Astrocyte of the cerebellum (primary cell): ENCODE measurements around the gene ZNF451.

Source experiments
- DNase-seq: peaks from one replicate; pipeline ENCODE4 v3.0.0-alpha.2; 2011; ENCODE audit warnings: low read depth
- H3K4me3 ChIP-seq: 2 replicates; pipeline ENCODE4 v1.5.1; 2011; ENCODE audit warnings: mild to moderate bottlenecking, low read depth, low read length, moderate library complexity
- CTCF ChIP-seq: IDR thresholded peaks from 2 replicates; pipeline ENCODE4 v1.5.1; 2012; ENCODE audit warnings: low read length, low read depth, moderate library complexity, mild to moderate bottlenecking; ENCODE audit errors: missing control alignments
- in situ Hi-C: cut with HindIII; loops from 2 replicates; pipeline ENCODE4 v1.10.0; 2017; ENCODE audit warnings: low sequenced_read_pairs

ZNF451 gene

GRCh38 chr6:57143690-57144089 is 53.7 kb downstream of the ZNF451 start:
- no peak for DNase-seq
- H3K4me3 ChIP-seq = no peak overlapping the region
- TF ChIP-seq CTCF = no peak
- in situ Hi-C loops = no loop called here

GRCh38 chr6:57147401-57147800 is 57.4 kb downstream of the ZNF451 start:
- peak; percentile 32 for DNase-seq
- TF ChIP-seq CTCF = no peak
- in situ Hi-C loops = no loop called here
- no peak overlapping the region for H3K4me3 ChIP-seq

- no peak for TF ChIP-seq CTCF
- DNase-seq = no peak
- H3K4me3 ChIP-seq = no peak overlapping the region
- in situ Hi-C loops = no loop called here
Measured at GRCh38 chr6:57147955-57148858, 58.2 kb downstream of the ZNF451 start.

GRCh38 chr6:57158658-57159057 is 68.7 kb downstream of the ZNF451 start:
- DNase-seq = no peak
- in situ Hi-C loops = no loop called here
- H3K4me3 ChIP-seq = no peak overlapping the region
- TF ChIP-seq CTCF = no peak

- H3K4me3 ChIP-seq = no peak overlapping the region
- in situ Hi-C loops = no loop called here
Measured at GRCh38 chr6:57159127-57159526, 69.1 kb downstream of the ZNF451 start.

GRCh38 chr6:57162028-57162427 is 72.0 kb downstream of the ZNF451 start:
- in situ Hi-C loops = no loop called here
- TF ChIP-seq CTCF = no peak
- DNase-seq = no peak
- no peak overlapping the region for H3K4me3 ChIP-seq

More at GRCh38 chr6:57159127-57159526, 69.1 kb downstream of the ZNF451 start:
- no peak for DNase-seq
- no peak for TF ChIP-seq CTCF
